Fibroblast of mammary gland (primary cell): Measurements from ENCODE around the gene CASS4.
"Not testable (repeated sequence)": the region's sequence is repeated elsewhere in the genome, so short reads cannot be mapped to it uniquely, and the experiment has no call there.

Experiments
- DNase-seq: peaks from one replicate; pipeline ENCODE4 v3.0.0-alpha.2; 2010; ENCODE audit warnings: low read depth
- H3K4me3 ChIP-seq: 2 replicates; pipeline ENCODE4 v1.5.1; 2011; ENCODE audit warnings: low read depth, mild to moderate bottlenecking, low read length, moderate library complexity; ENCODE audit not compliant: control insufficient read depth
- CTCF ChIP-seq: conservative IDR thresholded peaks from 2 replicates; pipeline ENCODE4 v1.5.1; 2011; ENCODE audit warnings: low read depth, low read length, inconsistent platforms; ENCODE audit not compliant: control insufficient read depth, insufficient read depth

Gene CASS4

DNA sequence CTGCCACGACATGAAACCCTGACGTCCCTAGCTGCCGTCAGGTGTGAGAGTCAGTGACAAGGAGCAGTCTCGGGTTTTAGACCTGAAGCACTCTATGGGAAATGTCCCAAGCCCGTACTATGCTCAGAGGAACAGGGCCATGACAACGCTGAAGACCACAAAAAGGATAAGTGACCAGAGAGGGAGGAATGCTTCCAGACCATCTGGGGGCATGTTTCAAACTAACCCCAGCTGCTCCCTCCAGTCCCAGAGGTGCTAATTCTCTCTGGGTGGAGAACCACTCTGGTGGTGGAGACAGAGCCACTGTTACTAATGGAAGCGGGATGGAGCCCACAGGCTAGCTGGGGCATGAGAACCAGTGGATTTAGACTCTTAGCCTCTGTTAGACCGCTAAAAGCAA is 28.7 kb upstream of the CASS4 start:
- no peak overlapping the region for H3K4me3 ChIP-seq
- no peak for DNase-seq
- TF ChIP-seq CTCF, result no peak

- no peak for DNase-seq
- TF ChIP-seq CTCF, result no peak
- no peak overlapping the region for H3K4me3 ChIP-seq
These were observed 26.9 kb upstream of the CASS4 start for GRCh38 chr20:56385130-56385529.

DNA sequence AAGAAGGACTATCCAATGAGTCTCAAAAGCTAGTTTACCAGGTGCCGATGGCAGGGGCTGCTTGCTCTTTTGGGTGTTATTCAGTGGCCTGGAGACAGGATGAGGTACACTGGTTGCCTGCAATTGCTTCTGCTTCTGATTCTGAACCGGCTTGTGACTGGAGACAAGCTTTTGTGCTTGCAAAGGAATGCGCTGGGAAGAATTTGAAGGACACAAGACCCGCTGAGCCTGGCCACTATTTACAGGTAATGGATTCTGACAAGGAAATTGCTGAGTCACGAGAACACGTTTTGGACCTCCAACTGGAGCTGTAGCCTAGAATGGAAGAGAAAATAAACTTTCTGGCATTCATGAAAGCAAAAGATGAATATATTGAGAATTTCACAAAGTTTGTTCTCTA is 25.8 kb upstream of the CASS4 start:
- no peak for TF ChIP-seq CTCF
- no peak for DNase-seq
- no peak overlapping the region for H3K4me3 ChIP-seq

DNA sequence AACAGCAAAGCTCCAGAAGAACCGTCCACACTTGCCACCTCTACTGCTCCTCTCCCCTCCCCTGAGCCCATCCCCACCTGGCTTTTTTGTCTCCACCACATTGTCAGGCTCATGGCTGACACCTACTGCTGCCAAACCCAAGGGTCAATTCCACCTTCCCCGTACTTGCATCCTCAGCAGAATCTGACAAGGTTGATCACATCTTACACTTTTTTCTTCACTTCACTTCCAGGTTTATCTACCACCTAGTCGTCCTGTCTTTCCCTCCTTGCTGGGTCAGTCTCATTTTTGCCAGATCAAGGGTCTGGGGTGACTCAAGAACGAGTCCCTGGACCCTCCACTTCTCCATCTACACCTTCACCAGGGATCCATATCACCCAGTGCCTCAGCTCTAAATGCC is 23.2 kb upstream of the CASS4 start:
- H3K4me3 ChIP-seq, result no peak overlapping the region
- no peak for TF ChIP-seq CTCF
- DNase-seq, result no peak

DNA sequence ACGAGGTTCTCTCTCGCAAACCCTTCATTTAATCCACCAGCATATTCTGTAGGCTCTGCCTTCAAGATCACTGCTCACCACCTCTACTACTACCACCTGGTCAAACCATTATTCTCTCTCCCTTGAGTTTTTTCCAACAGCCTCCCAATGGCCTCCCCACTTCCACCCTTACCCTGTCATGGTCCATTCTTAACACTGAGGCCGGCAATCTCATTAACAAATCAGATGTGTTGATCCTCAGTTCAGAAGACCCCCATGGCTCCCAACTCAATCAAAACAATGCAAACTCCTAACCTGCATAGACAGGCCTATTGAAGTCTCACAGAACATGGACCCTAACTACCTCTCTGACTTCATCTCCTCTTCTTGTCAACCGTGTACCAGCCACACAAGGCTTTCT is 22.3 kb upstream of the CASS4 start:
- DNase-seq, result no peak
- TF ChIP-seq CTCF, result no peak
- no peak overlapping the region for H3K4me3 ChIP-seq

DNA sequence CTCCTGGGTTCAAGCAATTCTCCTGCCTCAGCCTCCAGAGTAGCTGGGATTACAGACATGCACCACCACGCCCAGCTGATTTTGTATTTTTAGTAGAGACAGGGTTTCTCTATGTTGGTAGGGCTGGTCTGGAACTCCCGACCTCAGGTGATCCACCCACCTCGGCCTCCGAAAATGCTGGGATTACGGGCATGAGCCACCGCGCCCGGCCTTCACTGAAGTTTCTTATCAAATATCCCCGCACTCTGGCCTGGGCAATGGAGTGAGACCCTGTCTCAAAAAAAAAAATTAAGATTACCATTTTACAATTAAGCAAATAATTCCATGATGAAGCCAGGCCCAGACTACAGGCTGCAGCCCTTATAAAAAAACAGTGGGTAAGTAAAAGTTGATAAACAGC is 21.7 kb upstream of the CASS4 start:
- H3K4me3 ChIP-seq, result peak overlapping the region; percentile 67
- not testable (repeated sequence) for DNase-seq

DNA sequence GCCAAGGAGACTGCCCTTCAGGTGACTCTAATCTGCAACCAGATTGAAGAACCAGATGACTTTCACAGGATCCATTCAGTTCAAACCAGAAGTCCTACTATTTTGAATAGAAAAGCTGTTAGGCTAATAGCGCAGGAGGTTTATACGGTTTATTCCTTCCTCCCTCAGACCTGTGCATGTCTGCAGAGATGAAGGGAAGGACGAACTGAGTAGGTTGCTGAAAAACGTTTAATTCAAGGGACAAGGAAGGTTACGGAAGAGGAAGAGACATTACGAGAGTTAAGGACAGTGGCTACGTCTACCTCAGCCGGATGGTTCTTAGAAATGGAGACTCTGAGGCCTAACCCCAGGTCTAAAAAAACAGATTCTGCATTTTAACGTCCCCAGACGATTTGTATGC is 21.0 kb upstream of the CASS4 start:
- TF ChIP-seq CTCF, result no peak
- peak overlapping the region; percentile 67 for H3K4me3 ChIP-seq
- no peak for DNase-seq
